GM19463 (cell line): Measurements from ENCODE around the gene C1QL2.

Source experiments
- ATAC-seq: cut with Tn5 transposase; IDR thresholded peaks from one replicate; pipeline ENCODE4 v1.9.1; 2021; ENCODE audit warnings: mild to moderate bottlenecking, moderate library complexity; ENCODE audit not compliant: unreplicated experiment

The C1QL2 gene

DNA sequence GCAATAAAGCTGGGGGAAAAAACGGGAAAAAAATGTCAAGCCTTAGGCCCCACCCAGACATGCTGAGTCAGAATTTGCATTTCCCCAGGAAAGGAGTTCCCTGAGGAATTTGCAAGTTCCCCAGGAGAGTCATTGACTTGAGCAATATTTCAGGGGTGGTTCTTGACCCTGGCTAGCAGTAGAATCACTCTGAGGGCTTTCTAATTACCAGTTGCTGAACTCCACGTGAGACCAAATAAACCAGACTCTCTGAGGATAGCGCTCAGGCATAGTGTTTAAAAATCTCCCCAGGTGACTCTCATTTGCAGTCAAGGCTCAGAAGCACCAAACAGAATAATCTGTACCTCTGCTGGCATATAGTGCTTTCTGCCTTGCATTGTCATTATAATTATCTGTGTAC lies 48.7 kb downstream of the C1QL2 start:
- ATAC-seq, result no peak

DNA sequence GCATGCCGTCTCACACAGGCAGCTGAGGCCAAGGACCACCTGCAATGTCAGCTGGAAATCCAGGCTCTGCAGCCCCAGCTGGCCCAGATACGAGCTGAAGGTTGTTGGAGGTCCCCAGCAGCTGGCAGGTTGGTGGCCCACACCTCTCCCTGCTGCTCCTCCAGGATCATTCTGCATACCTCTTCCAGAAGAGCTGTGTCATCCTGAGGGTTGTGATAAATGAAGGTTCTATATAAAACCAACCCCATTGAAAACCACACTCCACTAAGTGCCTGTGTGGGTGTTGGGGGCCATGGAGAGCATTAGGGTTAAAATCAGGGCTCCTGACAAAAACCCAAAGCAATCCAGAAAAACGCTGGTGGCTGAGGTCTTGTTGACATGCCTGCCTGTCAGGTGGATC lies 50.4 kb downstream of the C1QL2 start:
- ATAC-seq, result no peak

DNA sequence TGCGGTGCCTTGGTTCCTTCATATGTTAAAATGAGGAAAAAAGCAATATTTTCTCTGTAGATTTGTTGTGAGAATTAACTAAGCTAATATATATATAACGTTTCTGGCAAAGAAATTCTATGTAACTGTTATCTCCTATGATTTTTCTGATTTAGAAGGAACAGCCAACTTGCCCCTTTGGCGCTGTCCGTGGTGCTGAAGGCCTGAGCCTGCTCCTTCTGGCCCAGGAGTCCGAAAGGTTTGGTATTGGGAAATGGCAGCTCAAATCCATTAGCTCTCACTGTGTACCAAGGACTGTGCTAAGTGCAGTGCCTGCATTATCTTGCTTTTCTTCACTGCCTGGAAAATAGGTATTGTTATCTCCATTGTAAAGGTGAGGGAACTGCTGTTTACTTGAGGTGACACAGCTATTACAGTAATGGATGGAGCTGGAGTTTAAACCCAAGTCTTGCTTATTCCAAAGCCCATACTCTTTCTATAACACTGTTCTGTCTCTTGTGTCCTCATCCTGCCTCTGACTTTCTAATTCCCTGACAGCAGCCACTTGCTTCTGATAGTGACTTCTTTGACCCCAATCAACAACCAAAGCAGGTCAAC lies 52.2 kb downstream of the C1QL2 start:
- no peak for ATAC-seq
